Esophagus muscularis mucosa (tissue), 4 donors: ENCODE measurements around the gene LMF1. TPM values are rescaled to one million over a fixed set of nuclear protein-coding genes. Genes with fewer than 3 reads are reported as not detected.

Experiments used
- DNase-seq: peaks from one replicate; pipeline ENCODE4 v3.0.0-alpha.2; 2017; ENCODE audit errors: extremely low spot score
- H3K27ac ChIP-seq, 4 donors: fragments of 200-600 bp; sonication (generic); replicated peaks in 1 of 4; 1 replicate in 3 of 4; 2 replicates in 1 of 4; pipeline ENCODE4 v1.5.1; 2016 to 2019; ENCODE audit warnings: mild to moderate bottlenecking in 1 of 4
- H3K27me3 ChIP-seq, 4 donors: fragments of 200-600 bp; sonication (generic); one replicate each; pipeline versions ENCODE4 v1.5.1 to v1.6.0; 2016 to 2019
- H3K36me3 ChIP-seq, 4 donors: fragments of 200-600 bp; sonication (generic); one replicate each; pipeline ENCODE4 v1.5.1; 2016 to 2019
- H3K4me1 ChIP-seq, 4 donors: fragments of 200-600 bp; sonication (generic); one replicate each; pipeline ENCODE4 v1.5.1; 2016 to 2019
- H3K4me3 ChIP-seq, 4 donors: fragments of 200-600 bp; sonication (generic); 1 replicate in 2 of 4; 2 replicates in 2 of 4; pipeline ENCODE4 v1.5.1; 2016 to 2019; ENCODE audit warnings: mild to moderate bottlenecking in 4 of 4, moderate library complexity in 1 of 4
- H3K9me3 ChIP-seq, 4 donors: fragments of 200-600 bp; sonication (generic); 1 replicate in 3 of 4; 2 replicates in 1 of 4; pipeline ENCODE4 v1.5.1; 2016 to 2019
- EP300 ChIP-seq: sonication (generic); formaldehyde crosslinking; IDR thresholded peaks from one replicate; pipeline ENCODE4 v1.6.1; 2017; ENCODE audit warnings: antibody characterized with exemption
- POLR2A ChIP-seq: fragments of 450-650 bp; IDR thresholded peaks from one replicate; pipeline ENCODE4 v1.6.1; 2017; ENCODE audit warnings: antibody characterized with exemption, moderate library complexity, mild to moderate bottlenecking, low read depth
- POLR2AphosphoS5 ChIP-seq, 2 donors: sonication (generic); formaldehyde crosslinking; IDR thresholded peaks; one replicate each; pipeline ENCODE4 v1.6.1; 2017; ENCODE audit warnings: antibody characterized with exemption in 2 of 2
- WGBS: methylation state at CpG from one replicate; pipeline ENCODE4 v1.1.5; 2018; 5-methylcytosine and 5-hydroxymethylcytosine counted together
- intact Hi-C: fragments of 100-400 bp; cut with DNase I; formaldehyde crosslinking; loops from one replicate; pipeline ENCODE4 v1.15.1; 2023
- total RNA-seq, 4 donors: library from RNA; depleted of rRNA; stranded (reverse); fragments of >200 nt; gene quantifications; one replicate each; pipeline versions ENCODE4 v1.1.0 to v1.2.1, GENCODE V29; 2016
- TF ChIP-seq, protein P1 (sequence below), 3 experiments: fragments of 200-600 bp in 2 of 3; fragments of 450-650 bp in 1 of 3; sonication (generic) in 2 of 3; IDR thresholded peaks; one replicate each; pipeline ENCODE4 v1.5.1; 2017 to 2019; ENCODE audit warnings: antibody characterized with exemption in 3 of 3, mild to moderate bottlenecking in 2 of 3, moderate library complexity in 1 of 3

Gene LMF1
- total RNA-seq, 4 donors from 2014 or later: 14.5 to 32.0 (median 23.8) TPM

DNA sequence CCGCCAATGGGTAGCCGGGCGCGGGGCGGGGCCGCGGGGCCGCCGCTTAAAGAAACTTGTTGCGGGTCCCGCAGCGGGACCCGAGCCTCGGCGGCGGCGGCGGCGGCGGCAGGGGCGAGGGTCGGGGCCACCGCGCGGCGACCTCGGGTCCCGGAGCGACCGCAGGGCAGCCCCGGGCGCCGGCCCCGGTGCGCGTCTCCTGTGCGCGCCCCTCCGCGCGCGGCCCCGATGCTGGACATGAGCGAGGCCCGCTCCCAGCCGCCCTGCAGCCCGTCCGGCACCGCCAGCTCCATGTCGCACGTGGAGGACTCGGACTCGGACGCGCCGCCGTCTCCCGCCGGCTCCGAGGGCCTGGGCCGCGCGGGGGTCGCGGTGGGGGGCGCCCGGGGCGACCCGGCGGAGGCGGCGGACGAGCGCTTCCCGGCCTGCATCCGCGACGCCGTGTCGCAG, 10.9 kb upstream of the LMF1 start, which contains the start of gene SOX8:
SOX8 (plus strand) TSS at position 76 of the 450 bp plus-strand sequence; CDS start at position 229, 153 bp downstream.
- DNase-seq: no peak
- peaks cover 0 to 95% (median 24%) of the 10 kb centered on the region in 4 donors for H3K27me3 ChIP-seq

DNA sequence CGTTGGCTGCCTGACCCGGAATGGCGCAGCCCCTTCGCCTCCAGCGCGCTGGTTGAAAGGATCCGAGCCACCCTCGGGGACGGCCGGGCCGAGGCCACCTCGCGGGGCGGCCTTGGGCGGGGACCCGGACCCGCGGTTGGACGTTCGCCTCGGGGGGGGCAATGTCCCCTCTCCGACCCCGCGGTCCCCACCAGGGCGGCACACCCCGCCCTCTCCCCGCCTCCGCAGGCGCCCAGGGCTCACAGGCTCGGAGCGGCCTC, 9.7 kb upstream of the LMF1 start:
- Histone ChIP-seq H3K4me3 (peak overlapping the region; percentile 58 to 67 (median 59)), H3K27me3 (peaks cover 0 to 83% (median 24%) of the 10 kb centered on the region in 4 donors), H3K27ac (peak overlapping the region in 2 of 4 donors; percentile 19 to 39), H3K9me3 (no peaks in the 10 kb centered on the region), H3K4me1 (peaks cover 9 to 53% (median 45%) of the 10 kb centered on the region in 4 donors), H3K36me3 (no peaks in the 10 kb centered on the region)
- intact Hi-C loops: no loop called here
- 4% methylated on average over 17 of the region's 31 CpGs for WGBS
- TF ChIP-seq POLR2A (no peak), POLR2AphosphoS5 (IDR thresholded peaks at IDR 0.05) (no peak), EP300 (no peak)
- TF ChIP-seq, protein P1, sequence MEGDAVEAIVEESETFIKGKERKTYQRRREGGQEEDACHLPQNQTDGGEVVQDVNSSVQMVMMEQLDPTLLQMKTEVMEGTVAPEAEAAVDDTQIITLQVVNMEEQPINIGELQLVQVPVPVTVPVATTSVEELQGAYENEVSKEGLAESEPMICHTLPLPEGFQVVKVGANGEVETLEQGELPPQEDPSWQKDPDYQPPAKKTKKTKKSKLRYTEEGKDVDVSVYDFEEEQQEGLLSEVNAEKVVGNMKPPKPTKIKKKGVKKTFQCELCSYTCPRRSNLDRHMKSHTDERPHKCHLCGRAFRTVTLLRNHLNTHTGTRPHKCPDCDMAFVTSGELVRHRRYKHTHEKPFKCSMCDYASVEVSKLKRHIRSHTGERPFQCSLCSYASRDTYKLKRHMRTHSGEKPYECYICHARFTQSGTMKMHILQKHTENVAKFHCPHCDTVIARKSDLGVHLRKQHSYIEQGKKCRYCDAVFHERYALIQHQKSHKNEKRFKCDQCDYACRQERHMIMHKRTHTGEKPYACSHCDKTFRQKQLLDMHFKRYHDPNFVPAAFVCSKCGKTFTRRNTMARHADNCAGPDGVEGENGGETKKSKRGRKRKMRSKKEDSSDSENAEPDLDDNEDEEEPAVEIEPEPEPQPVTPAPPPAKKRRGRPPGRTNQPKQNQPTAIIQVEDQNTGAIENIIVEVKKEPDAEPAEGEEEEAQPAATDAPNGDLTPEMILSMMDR (IDR thresholded peaks at IDR 0.05): no peak
- DNase-seq: no peak

More for the DNA sequence above, 10.9 kb upstream of the LMF1 start, which contains the start of gene SOX8:
- H3K4me1 ChIP-seq: peaks cover 9 to 42% (median 37%) of the 10 kb centered on the region in 4 donors
- WGBS: no CpG with 5 or more reads among the region's 80 CpGs
- H3K36me3 ChIP-seq: no peaks in the 10 kb centered on the region
- peak within 1 kb of the TSS in 2 of 4 donors; percentile 19 to 39 for H3K27ac ChIP-seq
- intact Hi-C loops: no loop called here
- TF ChIP-seq POLR2AphosphoS5 (IDR thresholded peaks at IDR 0.05) (no peak), POLR2A (no peak), EP300 (no peak)
- TF ChIP-seq, protein P1 (IDR thresholded peaks at IDR 0.05): no peak
- no peaks in the 10 kb centered on the region for H3K9me3 ChIP-seq
- peak within 1 kb of the TSS; percentile 58 to 67 (median 59) for H3K4me3 ChIP-seq

DNA sequence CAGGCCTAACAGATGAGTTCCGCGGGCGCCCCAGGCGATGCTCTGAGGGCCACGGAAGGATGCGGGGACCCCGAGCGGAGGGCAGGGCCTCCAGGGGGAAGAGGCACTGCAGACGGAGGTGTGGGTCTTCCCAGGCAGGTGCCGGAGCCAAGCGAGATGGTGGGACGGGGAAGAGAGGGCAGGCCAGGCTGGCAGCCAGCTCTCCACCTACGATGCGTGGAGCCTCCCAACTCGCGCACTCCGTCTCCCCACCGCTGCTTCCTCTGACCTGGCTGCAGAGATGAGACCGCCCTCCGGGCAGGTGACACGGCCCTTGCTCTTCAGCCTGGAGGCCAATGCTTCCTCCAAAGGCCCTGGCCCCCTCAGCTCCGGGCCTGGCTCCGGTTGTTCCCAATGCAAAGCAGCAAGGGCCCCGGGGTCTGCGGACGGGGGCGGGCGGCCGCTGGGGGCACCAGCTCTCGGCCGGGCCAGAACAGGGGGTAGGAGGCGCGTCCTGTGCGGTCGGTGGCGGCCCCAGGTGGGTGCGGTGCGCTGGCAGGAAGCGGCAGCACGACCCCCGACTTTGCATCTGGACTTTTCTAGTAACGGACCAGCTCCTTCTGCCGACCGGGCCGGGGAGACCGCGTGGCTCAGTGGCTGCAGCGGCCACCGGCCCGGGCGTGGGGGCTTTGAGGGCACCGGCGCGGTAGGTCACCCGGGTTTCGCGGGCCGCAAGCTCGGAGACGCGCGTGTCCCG, 9.2 kb upstream of the LMF1 start:
- H3K4me3 ChIP-seq: peak overlapping the region; percentile 58 to 67 (median 59)
- no peaks in the 10 kb centered on the region for H3K9me3 ChIP-seq
- intact Hi-C loops: no loop called here
- peak overlapping the region in 1 of 4 donors; percentile 39 for H3K27ac ChIP-seq
- no peak for DNase-seq
- H3K36me3 ChIP-seq: no peaks in the 10 kb centered on the region
- peaks cover 0 to 78% (median 24%) of the 10 kb centered on the region in 4 donors for H3K27me3 ChIP-seq
- H3K4me1 ChIP-seq: peaks cover 9 to 53% (median 46%) of the 10 kb centered on the region in 4 donors
- 39% methylated on average over 50 of the region's 63 CpGs for WGBS
- TF ChIP-seq POLR2A (no peak), EP300 (no peak), POLR2AphosphoS5 (IDR thresholded peaks at IDR 0.05) (no peak)
- TF ChIP-seq, protein P1 (IDR thresholded peaks at IDR 0.05): no peak

DNA sequence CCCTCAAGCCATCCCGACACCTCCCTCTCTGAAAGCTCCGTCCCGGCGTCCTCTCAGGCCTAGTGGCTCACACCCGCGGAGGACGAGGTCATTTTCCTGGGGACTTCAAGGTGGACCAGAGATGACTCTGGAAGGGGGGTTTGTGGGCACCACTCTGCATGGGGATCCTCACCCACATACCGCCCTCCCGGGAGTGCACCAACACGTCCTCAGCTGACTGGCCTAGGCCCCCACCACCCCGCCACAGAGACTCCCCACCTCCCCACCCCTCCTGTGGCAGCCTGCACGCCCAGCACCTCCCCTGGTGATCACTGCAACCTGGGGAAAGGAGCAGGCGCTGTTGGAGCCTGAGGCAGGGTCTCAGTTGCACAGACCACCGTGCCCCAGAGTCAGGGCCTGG, 8.4 kb upstream of the LMF1 start:
- no peak for TF ChIP-seq POLR2A
- TF ChIP-seq POLR2AphosphoS5 (IDR thresholded peaks at IDR 0.05): no peak
- TF ChIP-seq EP300: no peak
- TF ChIP-seq, protein P1 (IDR thresholded peaks at IDR 0.05): no peak
- H3K27ac ChIP-seq: no peak overlapping the region
- H3K4me1 ChIP-seq: peaks cover 12 to 55% (median 50%) of the 10 kb centered on the region in 4 donors
- peaks cover 0 to 69% (median 24%) of the 10 kb centered on the region in 4 donors for H3K27me3 ChIP-seq
- no peaks in the 10 kb centered on the region for H3K36me3 ChIP-seq
- no peaks in the 10 kb centered on the region for H3K9me3 ChIP-seq
- WGBS: 84% methylated on average over 9 of the region's 14 CpGs
- intact Hi-C loops: no loop called here
- no peak overlapping the region for H3K4me3 ChIP-seq
- no peak for DNase-seq
